CD4-positive, alpha-beta T cell (primary cell): ENCODE results near the gene SKP1. TPM values are rescaled to one million over a fixed set of nuclear protein-coding genes. Genes with fewer than 3 reads are reported as not detected.
A peak's percentile ranks its signal among the peaks of the same experiment; 100 is the strongest.
"Not testable (repeated sequence)": the region's sequence is repeated elsewhere in the genome, so short reads cannot be mapped to it uniquely, and the experiment has no call there.

Experiments used
- ATAC-seq: fragments of 200-7000 bp; cut with Tn5 transposase; one replicate; pipeline ENCODE4 v1.10.0; 2022; ENCODE audit warnings: mild to moderate bottlenecking; ENCODE audit not compliant: poor library complexity
- CTCF ChIA-PET: fragments of 350-600 bp; sonication (Branson Sonifier 250); formaldehyde crosslinking; loops from one replicate; lab custom pipeline; 2021; ENCODE audit warnings: antibody characterized with exemption, inconsistent platforms; lab: Charles Lee
- POLR2A ChIA-PET: fragments of 350-600 bp; sonication (Branson Sonifier 250); formaldehyde crosslinking; loops from one replicate; lab custom pipeline; 2021; ENCODE audit warnings: antibody characterized with exemption, inconsistent platforms; lab: Charles Lee
- DNase-seq, 14 experiments: peaks; one replicate each; pipeline ENCODE4 v3.0.0-alpha.2; 2013 to 2020; ENCODE audit warnings: mixed read lengths in 2 of 14
- H3K27ac ChIP-seq, 2 donors: one replicate each; pipeline versions ENCODE4 v1.5.1 to v1.7.0; 2013; ENCODE audit warnings: low read length in 2 of 2, low read depth in 1 of 2, mild to moderate bottlenecking in 1 of 2
- H3K27me3 ChIP-seq, 2 experiments: 1 replicate in 1 of 2; 2 replicates in 1 of 2; pipeline versions ENCODE4 v1.6.1 to v1.7.0; 2013; ENCODE audit warnings: low read length in 2 of 2, control low read depth in 1 of 2, mild to moderate bottlenecking in 1 of 2, moderate library complexity in 1 of 2; ENCODE audit not compliant: insufficient read depth in 2 of 2, control insufficient read depth in 1 of 2
- H3K36me3 ChIP-seq: one replicate; pipeline ENCODE4 v1.6.1; 2013; ENCODE audit warnings: low read length, control low read depth; ENCODE audit not compliant: insufficient read depth
- H3K4me1 ChIP-seq: one replicate; pipeline ENCODE4 v1.6.1; 2013; ENCODE audit warnings: low read length, control low read depth; ENCODE audit not compliant: insufficient read depth
- H3K4me3 ChIP-seq: one replicate; pipeline ENCODE4 v1.5.1; 2013; ENCODE audit warnings: mild to moderate bottlenecking, low read length, moderate library complexity
- H3K9me3 ChIP-seq, 2 experiments: 1 replicate in 1 of 2; 2 replicates in 1 of 2; pipeline versions ENCODE4 v1.6.1 to v1.7.0; 2013; ENCODE audit warnings: low read length in 2 of 2, mild to moderate bottlenecking in 2 of 2, control low read depth in 1 of 2, moderate library complexity in 1 of 2; ENCODE audit not compliant: control insufficient read depth in 1 of 2, insufficient read depth in 1 of 2
- H3K27ac Mint-ChIP-seq: one replicate; pipeline ENCODE4 v1.8.0; 2020; ENCODE audit warnings: mixed read lengths
- H3K27me3 Mint-ChIP-seq: one replicate; pipeline ENCODE4 v1.8.0; 2021; ENCODE audit warnings: mixed read lengths
- H3K36me3 Mint-ChIP-seq: one replicate; pipeline ENCODE4 v1.8.0; 2021; ENCODE audit warnings: low read depth, mixed read lengths
- H3K4me1 Mint-ChIP-seq: one replicate; pipeline ENCODE4 v1.8.0; 2021; ENCODE audit warnings: low read depth, mixed read lengths
- H3K4me3 Mint-ChIP-seq: one replicate; pipeline ENCODE4 v1.8.0; 2020; ENCODE audit warnings: mild to moderate bottlenecking, mixed read lengths
- H3K9me3 Mint-ChIP-seq: one replicate; pipeline ENCODE4 v1.8.0; 2020; ENCODE audit warnings: mixed read lengths
- CTCF ChIP-seq: fragments of 200-600 bp; IDR thresholded peaks from one replicate; pipeline ENCODE4 v1.8.0; 2022; ENCODE audit warnings: antibody characterized with exemption, mild to moderate bottlenecking
- intact Hi-C, 2 experiments: fragments of 100-400 bp; cut with DNase I in 1 of 2; cut with micrococcal nuclease in 1 of 2; formaldehyde crosslinking; loops; one replicate each; pipeline versions ENCODE4 v1.15.1 to v1.9.0; 2023 to 2025; cut with DNase I, micrococcal nuclease
- total RNA-seq, 174 experiments: library from RNA in 2 of 174; stranded (reverse) in 2 of 174; gene quantifications; one replicate each; pipeline ENCODE4 v1.2.3 and lab custom pipeline; 2021 to 2026

SKP1 gene
- total RNA-seq, 2 experiments from 2014 or later = 303 to 314 TPM

GRCh38 chr5:134161513-134162395 lies 15.0 kb downstream of the SKP1 start:
- H3K4me3 Mint-ChIP-seq = no peak overlapping the region
- no peaks in the 10 kb centered on the region for H3K9me3 Mint-ChIP-seq
- Histone ChIP-seq H3K36me3 (peaks cover 76% of the 10 kb centered on the region), H3K9me3 (peaks cover 0 to 7% of the 10 kb centered on the region in 2 experiments), H3K4me1 (peaks cover 13% of the 10 kb centered on the region), H3K27me3 (no peaks in the 10 kb centered on the region), H3K4me3 (no peak overlapping the region), H3K27ac (no peak overlapping the region)
- no peaks in the 10 kb centered on the region for H3K27me3 Mint-ChIP-seq
- no peak for ATAC-seq
- TF ChIP-seq CTCF = no peak
- CTCF ChIA-PET = interaction anchor here (0.9 to 1.1 kb wide), 2 partner anchors 122 kb away, joined by 4 to 5 read pairs; no protein-coding TSS in a partner anchor
- no peak for DNase-seq
- POLR2A ChIA-PET = interaction anchor here (0.8 to 6.5 kb wide), 6 partner anchors 10 to 784 kb away, joined by 3 to 70 read pairs (median 4); partner anchors contain the start of gene SKP1
- peaks cover 88% of the 10 kb centered on the region for H3K36me3 Mint-ChIP-seq
- H3K27ac Mint-ChIP-seq = peak overlapping the region; percentile 26
- intact Hi-C loops = no loop called here
- peaks cover 54% of the 10 kb centered on the region for H3K4me1 Mint-ChIP-seq

GRCh38 chr5:134153657-134154056 lies 23.1 kb downstream of the SKP1 start:
- no peak for DNase-seq
- Histone ChIP-seq H3K27me3 (no peaks in the 10 kb centered on the region), H3K4me3 (no peak overlapping the region), H3K36me3 (peaks cover 86% of the 10 kb centered on the region), H3K27ac (no peak overlapping the region), H3K9me3 (no peaks in the 10 kb centered on the region), H3K4me1 (peaks cover 37% of the 10 kb centered on the region)
- Mint-ChIP-seq H3K36me3 (peaks cover 94% of the 10 kb centered on the region), H3K4me1 (peaks cover 92% of the 10 kb centered on the region), H3K27me3 (no peaks in the 10 kb centered on the region), H3K27ac (peak overlapping the region; percentile 89), H3K9me3 (no peaks in the 10 kb centered on the region), H3K4me3 (no peak overlapping the region)
- no peak for ATAC-seq
- POLR2A ChIA-PET = interaction anchor here (0.9 to 24.9 kb wide), 8 partner anchors 8 to 149 kb away, joined by 3 to 350 read pairs (median 46); partner anchors contain the start of genes PPP2CA, SKP1 and VDAC1
- intact Hi-C loops = no loop called here
- CTCF ChIA-PET = interaction anchor here (1.5 to 3.2 kb wide), 5 partner anchors 13 to 136 kb away, joined by 3 to 27 read pairs (median 8); no protein-coding TSS in a partner anchor
- TF ChIP-seq CTCF = no peak

- Mint-ChIP-seq H3K4me1 (peaks cover 90% of the 10 kb centered on the region), H3K36me3 (peaks cover 92% of the 10 kb centered on the region), H3K4me3 (no peak overlapping the region), H3K27me3 (no peaks in the 10 kb centered on the region), H3K9me3 (no peaks in the 10 kb centered on the region), H3K27ac (peak overlapping the region; percentile 89)
- ChIA-PET CTCF (interaction anchor here (1.5 to 3.2 kb wide), 5 partner anchors 12 to 136 kb away, joined by 3 to 27 read pairs (median 8); no protein-coding TSS in a partner anchor), POLR2A (interaction anchor here (0.9 to 24.9 kb wide), 10 partner anchors 8 to 585 kb away, joined by 3 to 350 read pairs (median 21); partner anchors contain the start of genes CAMLG, PPP2CA, SKP1 and VDAC1)
- H3K4me3 ChIP-seq = no peak overlapping the region
- intact Hi-C loops = no loop called here
- no peak for TF ChIP-seq CTCF
- H3K4me1 ChIP-seq = peaks cover 37% of the 10 kb centered on the region
- H3K27ac ChIP-seq = no peak overlapping the region
- no peaks in the 10 kb centered on the region for H3K9me3 ChIP-seq
- ATAC-seq (no peak), DNase-seq (no peak)
- peaks cover 85% of the 10 kb centered on the region for H3K36me3 ChIP-seq
- H3K27me3 ChIP-seq = no peaks in the 10 kb centered on the region
Measured at GRCh38 chr5:134153241-134153640, 23.5 kb downstream of the SKP1 start.

- CTCF ChIA-PET = interaction anchor here (3.0 to 3.2 kb wide), 3 partner anchors 11 to 137 kb away, joined by 8 to 27 read pairs (median 14); no protein-coding TSS in a partner anchor
- peak overlapping the region in 1 of 2 donors; percentile 13 for H3K27ac ChIP-seq
Measured at GRCh38 chr5:134152173-134152832, 24.4 kb downstream of the SKP1 start.

More at GRCh38 chr5:134152173-134152832, 24.4 kb downstream of the SKP1 start:
- peaks cover 89% of the 10 kb centered on the region for H3K36me3 Mint-ChIP-seq
- H3K4me1 Mint-ChIP-seq = peaks cover 83% of the 10 kb centered on the region
- H3K27me3 ChIP-seq, H3K9me3 ChIP-seq, intact Hi-C loops, H3K27me3 Mint-ChIP-seq, H3K4me3 ChIP-seq, ATAC-seq, H3K9me3 Mint-ChIP-seq, DNase-seq: not testable (repeated sequence)
- peaks cover 38% of the 10 kb centered on the region for H3K4me1 ChIP-seq
- peak overlapping the region; percentile 62 for H3K4me3 Mint-ChIP-seq
- POLR2A ChIA-PET = interaction anchor here (1.0 to 24.9 kb wide), 10 partner anchors 9 to 586 kb away, joined by 3 to 350 read pairs (median 21); partner anchors contain the start of genes CAMLG, PPP2CA, SKP1 and VDAC1
- H3K27ac Mint-ChIP-seq = peak overlapping the region; percentile 89
- H3K36me3 ChIP-seq = peaks cover 80% of the 10 kb centered on the region
